GM13977 (cell line): ENCODE measurements around the gene MVB12A.

Experiments
- DNase-seq: peaks from one replicate; pipeline ENCODE4 v3.0.0; 2012; ENCODE audit warnings: low spot score
- in situ Hi-C: fragments of 300-500 bp; cut with MboI; formaldehyde crosslinking; loops from one replicate; pipeline ENCODE4 v1.12.0; 2022; ENCODE audit warnings: low sequenced_read_pairs, low pct_unique_long_range_greater_than_20kb, mixed read lengths, inconsistent platforms; ENCODE audit not compliant: unreplicated experiment
- TF ChIP-seq, protein P1 (sequence below): IDR thresholded peaks from 2 replicates; pipeline ENCODE4 v1.5.1; 2012; ENCODE audit warnings: mild to moderate bottlenecking, control low read depth; ENCODE audit not compliant: insufficient read depth; ENCODE audit errors: extremely low read depth, missing control alignments

MVB12A gene

GRCh38 chr19:17385878-17386611, 33.8 kb upstream of the MVB12A start:
- DNase-seq, result peak; percentile 80
- in situ Hi-C loops, result loop anchor here (5.0 kb wide), 1 partner anchor 39 kb away; no protein-coding TSS in a partner anchor
- TF ChIP-seq, protein P1, sequence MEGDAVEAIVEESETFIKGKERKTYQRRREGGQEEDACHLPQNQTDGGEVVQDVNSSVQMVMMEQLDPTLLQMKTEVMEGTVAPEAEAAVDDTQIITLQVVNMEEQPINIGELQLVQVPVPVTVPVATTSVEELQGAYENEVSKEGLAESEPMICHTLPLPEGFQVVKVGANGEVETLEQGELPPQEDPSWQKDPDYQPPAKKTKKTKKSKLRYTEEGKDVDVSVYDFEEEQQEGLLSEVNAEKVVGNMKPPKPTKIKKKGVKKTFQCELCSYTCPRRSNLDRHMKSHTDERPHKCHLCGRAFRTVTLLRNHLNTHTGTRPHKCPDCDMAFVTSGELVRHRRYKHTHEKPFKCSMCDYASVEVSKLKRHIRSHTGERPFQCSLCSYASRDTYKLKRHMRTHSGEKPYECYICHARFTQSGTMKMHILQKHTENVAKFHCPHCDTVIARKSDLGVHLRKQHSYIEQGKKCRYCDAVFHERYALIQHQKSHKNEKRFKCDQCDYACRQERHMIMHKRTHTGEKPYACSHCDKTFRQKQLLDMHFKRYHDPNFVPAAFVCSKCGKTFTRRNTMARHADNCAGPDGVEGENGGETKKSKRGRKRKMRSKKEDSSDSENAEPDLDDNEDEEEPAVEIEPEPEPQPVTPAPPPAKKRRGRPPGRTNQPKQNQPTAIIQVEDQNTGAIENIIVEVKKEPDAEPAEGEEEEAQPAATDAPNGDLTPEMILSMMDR, result peak; percentile 96

DNA sequence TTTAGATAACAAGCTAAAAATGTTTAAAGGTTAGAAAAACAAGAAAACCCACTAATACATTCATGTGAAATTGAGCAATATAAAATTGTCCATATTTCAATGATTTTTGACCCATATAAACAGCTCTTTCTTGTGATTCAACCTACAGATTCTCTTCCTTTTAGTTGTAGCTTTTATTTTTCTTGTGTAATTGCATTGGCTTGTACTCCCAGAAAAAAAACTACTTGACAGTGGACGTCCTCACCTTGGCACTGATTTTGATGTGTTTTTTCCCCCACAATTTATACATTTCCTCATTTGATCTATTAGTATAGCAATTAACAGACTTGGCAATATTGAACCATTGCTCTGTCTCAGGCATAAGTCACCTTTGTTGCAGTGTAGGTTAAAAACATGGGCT, 30.6 kb upstream of the MVB12A start:
- in situ Hi-C loops, result loop anchor here (5.0 kb wide), 1 partner anchor 42 kb away; no protein-coding TSS in a partner anchor
- DNase-seq, result no peak
- TF ChIP-seq, protein P1, result no peak

DNA sequence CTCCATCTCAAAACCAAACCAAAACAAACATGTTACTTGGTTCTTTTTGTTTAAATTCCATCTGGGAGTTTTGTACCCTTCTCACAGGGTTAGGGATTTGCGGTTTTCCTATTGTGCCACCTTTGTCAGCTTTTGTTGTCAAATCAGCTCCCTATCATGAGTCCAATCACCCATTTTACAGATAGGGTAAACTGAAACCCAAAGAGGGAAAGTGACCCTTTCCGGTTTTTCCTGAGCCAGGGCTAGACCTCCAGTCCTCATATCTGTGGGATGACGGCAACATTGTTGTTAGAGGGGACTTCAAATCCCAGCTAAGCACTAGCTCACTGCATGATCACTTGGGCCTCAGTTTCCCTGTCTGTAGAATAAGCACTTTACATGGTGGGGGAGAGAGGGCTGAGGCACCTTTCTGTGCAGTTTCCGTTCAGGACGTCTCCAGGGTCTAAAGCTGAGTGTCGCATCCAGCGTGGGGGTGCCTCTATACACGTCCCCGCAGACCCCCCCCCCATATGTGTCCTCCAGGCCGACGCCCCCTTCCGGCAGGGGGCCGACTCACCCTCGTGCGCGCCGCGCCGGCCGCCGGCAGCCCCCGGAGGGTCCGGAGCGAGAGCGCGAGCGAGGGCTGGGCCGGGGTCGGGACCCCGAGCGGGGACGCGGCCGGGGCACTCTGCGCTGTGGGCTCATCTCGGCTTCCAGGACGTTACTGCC, 29.7 kb upstream of the MVB12A start:
- DNase-seq, result no peak
- in situ Hi-C loops, result loop anchor here (5.0 kb wide), 1 partner anchor 43 kb away; no protein-coding TSS in a partner anchor
- TF ChIP-seq, protein P1, result peak; percentile 25

- TF ChIP-seq, protein P1, result peak; percentile 93
- DNase-seq, result peak; percentile 99
- in situ Hi-C loops, result no loop called here
Measured at GRCh38 chr19:17390665-17391370, 29.0 kb upstream of the MVB12A start.

DNA sequence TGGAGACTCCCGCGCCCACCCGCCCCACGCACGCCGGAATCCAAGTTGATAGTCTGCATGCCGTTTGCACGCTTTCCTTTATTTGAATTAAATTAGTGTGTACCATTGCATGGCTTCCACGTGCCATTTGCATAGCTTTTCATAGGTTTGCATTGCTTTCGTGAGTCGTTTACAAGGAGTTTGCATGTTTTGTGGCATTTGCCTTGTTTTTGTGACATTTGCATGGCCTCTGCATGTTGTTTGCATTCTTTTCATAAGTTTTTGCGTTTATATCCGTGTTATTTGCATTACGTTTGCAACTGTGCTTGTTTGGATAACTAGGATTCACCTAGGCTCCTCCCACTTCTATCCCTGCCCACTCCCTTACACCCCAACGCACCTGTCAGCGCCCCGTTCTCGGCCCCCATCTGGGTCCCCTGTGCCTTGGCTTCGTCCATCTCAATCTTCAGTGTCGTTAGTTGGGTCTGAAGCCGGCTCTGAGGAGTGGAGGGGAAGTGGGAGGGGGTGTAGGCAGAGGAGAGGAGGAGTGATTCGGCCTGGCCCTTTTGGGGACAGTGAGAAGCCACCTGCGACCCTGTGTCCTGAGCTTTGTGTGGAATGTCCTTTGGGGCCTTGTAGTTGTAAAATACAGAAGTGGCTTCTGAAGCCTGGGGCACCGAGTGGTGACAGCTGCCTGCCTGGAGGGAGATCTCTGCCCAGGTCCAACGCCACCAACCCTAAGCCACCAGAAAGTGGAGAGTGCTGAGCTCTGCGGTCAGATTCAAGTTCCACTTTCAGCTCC, 28.3 kb upstream of the MVB12A start:
- in situ Hi-C loops, result no loop called here
- DNase-seq, result no peak
- TF ChIP-seq, protein P1, result no peak

- TF ChIP-seq, protein P1, result no peak
- DNase-seq, result no peak
- in situ Hi-C loops, result no loop called here
Measured at GRCh38 chr19:17393002-17393401, 26.8 kb upstream of the MVB12A start.
